GM12878 (cell line): ENCODE data around the gene UBE2F. TPM values are rescaled to one million over a fixed set of nuclear protein-coding genes. Genes with fewer than 3 reads are reported as not detected.

Experiments used
- ATAC-seq: fragments of 200-7000 bp; cut with Tn5 transposase; 3 replicates; pipeline ENCODE4 v1.9.1; 2020; ENCODE audit warnings: mild to moderate bottlenecking, moderate library complexity
- BruUV-seq: library from RNA; stranded (reverse); fragments of 400-500 nt; replicated peaks from 2 replicates; lab custom pipeline; 2021; lab: Mats Ljungman, UMichigan
- CTCF ChIA-PET: fragments of 300-600 bp; sonication (Branson Sonifier 250); formaldehyde crosslinking; extraction: SDS; loops from one replicate; lab custom pipeline; 2021; ENCODE audit warnings: inconsistent platforms; lab: Yijun Ruan, JAX
- POLR2A ChIA-PET: fragments of 350-600 bp; formaldehyde crosslinking; extraction: SDS; loops from one replicate; lab custom pipeline; 2021; ENCODE audit warnings: inconsistent platforms; lab: Charles Lee
- RAD21 ChIA-PET: fragments of 300-600 bp; sonication (Branson Sonifier 250); formaldehyde crosslinking; loops from one replicate; lab custom pipeline; 2023; ENCODE audit warnings: antibody characterized with exemption; ENCODE audit not compliant: unreplicated experiment; lab: Charles Lee
- SMC1A ChIA-PET: fragments of 300-600 bp; sonication (Branson Sonifier 250); formaldehyde crosslinking; loops from one replicate; lab custom pipeline; 2023; ENCODE audit not compliant: unreplicated experiment, uncharacterized antibody; lab: Charles Lee
- DNase-seq: peaks from one replicate; pipeline ENCODE4 v3.0.0-alpha.2; 2011; ENCODE audit warnings: low read depth, low spot score
- FAIRE-seq: peaks from 3 replicates; lab custom pipeline; 2011; peaks lifted over from hg19 to GRCh38; lab: Jason Lieb, UNC
- H2AFZ ChIP-seq: 2 replicates; pipeline ENCODE4 v1.6.0; 2011; ENCODE audit warnings: low read depth, low read length, control low read depth; ENCODE audit not compliant: control insufficient read depth
- H3K27ac ChIP-seq: 2 replicates; pipeline ENCODE4 v1.5.1; 2011; ENCODE audit warnings: control low read depth; ENCODE audit not compliant: control insufficient read depth, insufficient read depth
- H3K27me3 ChIP-seq, 2 experiments: replicated peaks in 1 of 2; 2 replicates each; pipeline versions ENCODE4 v1.6.0 to v1.6.1; 2011; ENCODE audit warnings: low read length in 1 of 2; ENCODE audit not compliant: control insufficient read depth in 2 of 2, insufficient read depth in 2 of 2
- H3K36me3 ChIP-seq, 2 experiments: 2 replicates each; pipeline ENCODE4 v1.5.1; 2011; ENCODE audit warnings: low read length in 1 of 2; ENCODE audit not compliant: control insufficient read depth in 2 of 2, insufficient read depth in 2 of 2
- H3K4me1 ChIP-seq: 2 replicates; pipeline ENCODE4 v1.6.1; 2011; ENCODE audit warnings: mild to moderate bottlenecking, low read length, moderate library complexity, mixed read lengths; ENCODE audit not compliant: control insufficient read depth, insufficient read depth
- H3K4me2 ChIP-seq: 2 replicates; pipeline ENCODE4 v1.6.0; 2011; ENCODE audit warnings: control low read depth; ENCODE audit not compliant: control insufficient read depth, insufficient read depth
- H3K4me3 ChIP-seq: fragments of 200-600 bp; sonication (generic); 2 replicates; pipeline ENCODE4 v1.5.1; 2016
- H3K79me2 ChIP-seq: 2 replicates; pipeline ENCODE4 v1.6.0; 2011; ENCODE audit warnings: low read length; ENCODE audit not compliant: control insufficient read depth, insufficient read depth
- H3K9ac ChIP-seq: 2 replicates; pipeline ENCODE4 v1.8.0; 2011; ENCODE audit warnings: low read length, control low read depth, mixed read lengths; ENCODE audit not compliant: control insufficient read depth, insufficient read depth
- H3K9me3 ChIP-seq: replicated peaks from 3 replicates; pipeline ENCODE4 v1.5.1; 2011; ENCODE audit warnings: mild to moderate bottlenecking, low read length; ENCODE audit not compliant: control insufficient read depth, insufficient read depth
- H4K20me1 ChIP-seq: 2 replicates; pipeline ENCODE4 v1.6.0; 2011; ENCODE audit not compliant: control insufficient read depth, insufficient read depth
- CBX5 ChIP-seq: sonication (generic); IDR thresholded peaks from 2 replicates; pipeline ENCODE4 v1.6.1; 2016; ENCODE audit warnings: low read depth, moderate library complexity, mild to moderate bottlenecking, inconsistent platforms
- GABPA ChIP-seq: IDR thresholded peaks from 2 replicates; pipeline ENCODE4 v1.6.1; 2014; ENCODE audit warnings: antibody characterized with exemption, low read depth, mild to moderate bottlenecking, inconsistent platforms
- LARP7 ChIP-seq: fragments of 450-650 bp; IDR thresholded peaks from 2 replicates; pipeline ENCODE4 v1.6.1; 2017; ENCODE audit warnings: mild to moderate bottlenecking
- NFXL1 ChIP-seq: fragments of 450-650 bp; IDR thresholded peaks from 2 replicates; pipeline ENCODE4 v1.6.1; 2017; ENCODE audit warnings: antibody characterized with exemption, mild to moderate bottlenecking, borderline replicate concordance
- NR2C1 ChIP-seq: fragments of 450-650 bp; IDR thresholded peaks from 2 replicates; pipeline ENCODE4 v1.6.1; 2017; ENCODE audit warnings: antibody characterized with exemption, mild to moderate bottlenecking, moderate library complexity
- NRF1 ChIP-seq: conservative IDR thresholded peaks from 2 replicates; pipeline ENCODE4 v1.6.1; 2011; ENCODE audit warnings: mild to moderate bottlenecking, low read depth, low read length, improper control_type of control experiment
- PRDM15 ChIP-seq: fragments of 450-650 bp; formaldehyde crosslinking; IDR thresholded peaks from 2 replicates; pipeline ENCODE4 v1.4.0; 2020; ENCODE audit warnings: mild to moderate bottlenecking, moderate library complexity
- RAD51 ChIP-seq: fragments of 450-650 bp; IDR thresholded peaks from 2 replicates; pipeline ENCODE4 v1.6.1; 2016; ENCODE audit warnings: moderate library complexity, mild to moderate bottlenecking, inconsistent platforms
- SIN3A ChIP-seq: IDR thresholded peaks from 2 replicates; pipeline ENCODE4 v1.6.1; 2012; ENCODE audit warnings: low read depth, low read length, improper control_type of control experiment
- SP1 ChIP-seq: IDR thresholded peaks from one replicate; pipeline ENCODE4 v1.6.1; 2011; ENCODE audit warnings: low read depth, low read length
- STAT3 ChIP-seq: IDR thresholded peaks from 2 replicates; pipeline ENCODE4 v1.6.1; 2011; ENCODE audit warnings: low read depth, low read length, improper control_type of control experiment
- WGBS: methylation state at CpG from one replicate; pipeline ENCODE4 v1.1.6; 2016; ENCODE audit warnings: low lambda C conversion rate; ENCODE audit not compliant: insufficient replicate concordance, insufficient coverage; ENCODE audit errors: missing lambda C conversion rate; 5-methylcytosine and 5-hydroxymethylcytosine counted together
- in situ Hi-C: fragments of 300-500 bp; cut with MboI; formaldehyde crosslinking; loops from 9 replicates; pipeline ENCODE4 v1.14.3; 2018; ENCODE audit warnings: mixed read lengths
- intact Hi-C: fragments of 100-400 bp; cut with micrococcal nuclease; formaldehyde crosslinking; loops from one replicate; pipeline ENCODE4 v1.14.2; 2022; ENCODE audit not compliant: unreplicated experiment
- polyA plus RNA-seq, 11 experiments: library from polyadenylated mRNA; depleted of rRNA in 4 of 11; unstranded in 6 of 11; stranded (reverse) in 5 of 11; fragments of >200 nt; fragmentation: Nextera tagmentation in 4 of 11; fragmentation: Illumina TruSeq in 1 of 11; extraction: Ambion mirVana in 4 of 11; extraction: Trizol in 1 of 11; gene quantifications; 1 replicate in 1 of 11; 2 replicates in 10 of 11; pipeline versions ENCODE4 v1.2.1 to v1.2.3, GENCODE V29; 2011 to 2016; ENCODE audit warnings: inconsistent platforms in 2 of 11, missing spikeins in 2 of 11, low read depth in 1 of 11
- total RNA-seq, 4 experiments: library from RNA; depleted of rRNA in 3 of 4; stranded (reverse); fragments of >200 nt in 3 of 4; fragmentation: Illumina TruSeq in 1 of 4; extraction: Trizol in 1 of 4; gene quantifications; 2 replicates each; pipeline versions ENCODE4 v1.2.1 to v1.2.3, GENCODE V29; 2013 to 2021

UBE2F gene
- total and polyA plus RNA-seq, 10 of the 15 experiments (the other 5 are each of a cell fraction or from before 2014, with no cell fraction given), result 12.3 to 64.4 (median 31.5) TPM

GRCh38 chr2:238027591-238028415 is 61.0 kb downstream of the UBE2F start:
- ChIA-PET POLR2A (interaction anchor here (0.5 kb wide), 1 partner anchor 20 kb away, joined by 3 read pairs; no protein-coding TSS in a partner anchor), CTCF (interaction anchor here (0.6 to 1.4 kb wide), 2 partner anchors 59 to 160 kb away, joined by 3 read pairs; no protein-coding TSS in a partner anchor), SMC1A (interaction anchor here (0.7 to 1.0 kb wide), 5 partner anchors 14 to 176 kb away, joined by 3 to 6 read pairs (median 3); no protein-coding TSS in a partner anchor), RAD21 (no interaction called here)
- Histone ChIP-seq H3K79me2 (no peaks in the 10 kb centered on the region), H3K4me3 (no peak overlapping the region), H3K4me2 (no peak overlapping the region), H3K27ac (no peak overlapping the region), H3K9me3 (no peaks in the 10 kb centered on the region), H3K4me1 (peaks cover 3% of the 10 kb centered on the region; the same call in 1 of the 2 replicates), H2AFZ (no peak overlapping the region), H4K20me1 (no peaks in the 10 kb centered on the region), H3K36me3 (peaks cover 10 to 13% of the 10 kb centered on the region in 2 experiments), H3K9ac (no peak overlapping the region), H3K27me3 (no peaks in the 10 kb centered on the region)
- in situ Hi-C loops, result no loop called here
- DNase-seq (no peak), FAIRE-seq (no peak), ATAC-seq (no peak)
- intact Hi-C loops, result no loop called here
- no peak for TF ChIP-seq NR2C1
- no peak for TF ChIP-seq CBX5
- TF ChIP-seq SIN3A, result no peak
- TF ChIP-seq GABPA, result no peak
- no peak for TF ChIP-seq NRF1
- no peak for TF ChIP-seq STAT3
- no peak for TF ChIP-seq NFXL1
- TF ChIP-seq LARP7, result no peak
- TF ChIP-seq SP1, result no peak
- no peak for TF ChIP-seq RAD51
- no peak for TF ChIP-seq PRDM15
- 87% methylated on average over 9 of the region's 9 CpGs for WGBS
- no TSS peak for BruUV-seq
